ENCODE results near the gene POLD3. TPM values are rescaled to one million over a fixed set of nuclear protein-coding genes. Genes with fewer than 3 reads are reported as not detected.
A peak's percentile ranks its signal among the peaks of the same experiment; 100 is the strongest.

The POLD3 gene
- total RNA-seq, 2 donors from 2014 or later: 38.5 to 52.2 TPM

- peak; percentile 66 for TF ChIP-seq CTCF (conservative IDR thresholded peaks at IDR 0.05)
- Histone ChIP-seq H3K4me1 (ENCODE audit: control insufficient read depth, insufficient read depth, low read length) (no peaks in the 10 kb centered on the region), H3K9me3 (ENCODE audit: control insufficient read depth, low read length) (no peaks in the 10 kb centered on the region), H3K4me3 (ENCODE audit: low read length) (no peak overlapping the region), H3K27ac (ENCODE audit: low read depth, low read length) (no peak overlapping the region), H3K27me3 (ENCODE audit: control insufficient read depth, insufficient read depth, low read length, poor library complexity, severe bottlenecking) (peaks cover 13% of the 10 kb centered on the region), H3K36me3 (ENCODE audit: control insufficient read depth, insufficient read depth, low read length) (no peaks in the 10 kb centered on the region), H3K9ac (ENCODE audit: extremely low read depth, low read length, poor library complexity, severe bottlenecking) (peak overlapping the region; percentile 18)
- Mint-ChIP-seq H3K27me3 (ENCODE audit: insufficient read depth) (peaks cover 12% of the 10 kb centered on the region), H3K4me3 (peak overlapping the region; percentile 36), H3K9me3 (no peaks in the 10 kb centered on the region), H3K4me1 (no peaks in the 10 kb centered on the region), H3K27ac (no peak overlapping the region), H3K36me3 (ENCODE audit: low read depth) (no peaks in the 10 kb centered on the region)
- WGBS, 2 experiments (ENCODE audit: insufficient coverage in 1 of 2, insufficient read length in 1 of 2): 29 to 35% methylated on average over 9 to 59 of the region's 59 CpGs
- peak; percentile 62 for DNase-seq
These were observed 91.0 kb downstream of the POLD3 start for GRCh38 chr11:74683279-74683871.

GRCh38 chr11:74683941-74684481 lies 91.6 kb downstream of the POLD3 start:
- no peak for TF ChIP-seq CTCF (conservative IDR thresholded peaks at IDR 0.05)
- DNase-seq: peak; percentile 43
- H3K27me3 ChIP-seq (ENCODE audit: control insufficient read depth, insufficient read depth, low read length, poor library complexity, severe bottlenecking): peaks cover 13% of the 10 kb centered on the region
- H3K36me3 Mint-ChIP-seq (ENCODE audit: low read depth): no peaks in the 10 kb centered on the region
- peaks cover 12% of the 10 kb centered on the region for H3K27me3 Mint-ChIP-seq (ENCODE audit: insufficient read depth)
- H3K9me3 ChIP-seq (ENCODE audit: control insufficient read depth, low read length): no peaks in the 10 kb centered on the region
- H3K27ac Mint-ChIP-seq: no peak overlapping the region
- WGBS, 2 experiments (ENCODE audit: insufficient coverage in 1 of 2, insufficient read length in 1 of 2): 92 to 93% methylated on average over 10 to 12 of the region's 12 CpGs
- no peaks in the 10 kb centered on the region for H3K4me1 ChIP-seq (ENCODE audit: control insufficient read depth, insufficient read depth, low read length)
- H3K27ac ChIP-seq (ENCODE audit: low read depth, low read length): no peak overlapping the region
- H3K9ac ChIP-seq (ENCODE audit: extremely low read depth, low read length, poor library complexity, severe bottlenecking): peak overlapping the region; percentile 18
- H3K9me3 Mint-ChIP-seq: no peaks in the 10 kb centered on the region
- peak overlapping the region; percentile 34 for H3K4me3 Mint-ChIP-seq
- H3K36me3 ChIP-seq (ENCODE audit: control insufficient read depth, insufficient read depth, low read length): no peaks in the 10 kb centered on the region
- no peaks in the 10 kb centered on the region for H3K4me1 Mint-ChIP-seq
- H3K4me3 ChIP-seq (ENCODE audit: low read length): no peak overlapping the region

GRCh38 chr11:74684661-74685060 lies 92.3 kb downstream of the POLD3 start:
- Histone ChIP-seq H3K9me3 (ENCODE audit: control insufficient read depth, low read length) (no peaks in the 10 kb centered on the region), H3K27me3 (ENCODE audit: control insufficient read depth, insufficient read depth, low read length, poor library complexity, severe bottlenecking) (peaks cover 13% of the 10 kb centered on the region), H3K4me1 (ENCODE audit: control insufficient read depth, insufficient read depth, low read length) (no peaks in the 10 kb centered on the region), H3K36me3 (ENCODE audit: control insufficient read depth, insufficient read depth, low read length) (no peaks in the 10 kb centered on the region), H3K4me3 (ENCODE audit: low read length) (no peak overlapping the region), H3K27ac (ENCODE audit: low read depth, low read length) (no peak overlapping the region), H3K9ac (ENCODE audit: extremely low read depth, low read length, poor library complexity, severe bottlenecking) (no peak overlapping the region)
- Mint-ChIP-seq H3K9me3 (no peaks in the 10 kb centered on the region), H3K36me3 (ENCODE audit: low read depth) (no peaks in the 10 kb centered on the region), H3K27ac (no peak overlapping the region), H3K4me1 (no peaks in the 10 kb centered on the region), H3K4me3 (no peak overlapping the region), H3K27me3 (ENCODE audit: insufficient read depth) (peaks cover 12% of the 10 kb centered on the region)
- DNase-seq: peak; percentile 17
- 78 to 84% methylated on average over 1 of the region's 1 CpG for WGBS, 2 experiments (ENCODE audit: insufficient coverage in 1 of 2, insufficient read length in 1 of 2)
- TF ChIP-seq CTCF (conservative IDR thresholded peaks at IDR 0.05): no peak

All from endodermal cell (in vitro differentiated cells).